Astrocyte (in vitro differentiated cells and primary cell): ENCODE results near the gene ODF2.

Source experiments
- CTCF ChIP-seq: IDR thresholded peaks from 2 replicates; pipeline ENCODE4 v1.5.1; 2011; ENCODE audit warnings: low read depth, mild to moderate bottlenecking, inconsistent platforms, low read length, moderate library complexity; ENCODE audit not compliant: insufficient read depth
- EZH2 ChIP-seq: IDR thresholded peaks from 2 replicates; pipeline ENCODE4 v1.6.1; 2012; ENCODE audit warnings: mild to moderate bottlenecking, low read length, inconsistent platforms; ENCODE audit not compliant: insufficient read depth

DNA sequence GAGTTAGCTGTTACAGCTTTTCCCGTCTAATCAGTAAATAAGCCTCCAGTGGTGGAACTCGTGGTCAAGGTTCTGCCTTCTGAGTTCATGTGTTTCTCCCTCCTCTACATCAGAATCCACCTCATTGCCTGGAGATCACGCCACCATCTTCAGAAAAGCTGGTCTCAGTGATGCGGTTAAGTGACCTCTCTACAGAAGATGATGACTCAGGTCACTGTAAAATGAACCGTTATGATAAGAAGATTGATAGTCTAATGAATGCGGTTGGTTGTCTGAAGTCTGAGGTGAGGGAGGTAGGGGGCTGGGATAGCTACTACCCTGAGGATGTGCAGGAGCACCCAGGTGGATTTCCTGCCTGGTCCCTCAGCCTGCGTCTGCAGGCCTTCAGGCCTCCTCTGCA lies 13.3 kb downstream of the ODF2 start:
- TF ChIP-seq CTCF (no peak), EZH2 (no peak)
